HepG2 (cell line): ENCODE measurements around the gene MACROH2A1. TPM values are rescaled to one million over a fixed set of nuclear protein-coding genes. Genes with fewer than 3 reads are reported as not detected.

Experiments used
- ATAC-seq: fragments of 200-7000 bp; cut with Tn5 transposase; 3 replicates; pipeline ENCODE4 v1.9.1; 2020; ENCODE audit warnings: mild to moderate bottlenecking, moderate library complexity
- BruUV-seq: library from RNA; stranded (reverse); fragments of 400-500 nt; replicated peaks from 2 replicates; lab custom pipeline; 2021; lab: Mats Ljungman, UMichigan
- CTCF ChIA-PET: fragments of 300-600 bp; formaldehyde crosslinking; extraction: SDS; loops from one replicate; lab custom pipeline; 2021; ENCODE audit warnings: low total read pairs, inconsistent platforms, low intra/inter-chr PET ratio; lab: Yijun Ruan, JAX
- POLR2A ChIA-PET: fragments of 350-600 bp; sonication (Branson Sonifier 250); formaldehyde crosslinking; loops from one replicate; lab custom pipeline; 2020; ENCODE audit warnings: antibody characterized with exemption, inconsistent platforms; lab: Yijun Ruan, JAX
- DNase-seq: peaks from one replicate; pipeline ENCODE4 v3.0.0-alpha.2; 2015; ENCODE audit warnings: low spot score
- FAIRE-seq: peaks from 3 replicates; lab custom pipeline; 2011; peaks lifted over from hg19 to GRCh38; lab: Jason Lieb, UNC
- H2AFZ ChIP-seq: one replicate; pipeline ENCODE4 v1.6.1; 2011; ENCODE audit warnings: low read length, inconsistent platforms
- H3K27ac ChIP-seq: fragments of 300-600 bp; 3 replicates; pipeline ENCODE4 v1.8.0; 2011; ENCODE audit warnings: mixed run types, mild to moderate bottlenecking, mixed read lengths, low read length, inconsistent platforms; ENCODE audit not compliant: insufficient read depth; ENCODE audit errors: extremely low read length
- H3K27me3 ChIP-seq, 2 experiments: fragments of 200-600 bp in 1 of 2; 2 replicates in 1 of 2; 3 replicates in 1 of 2; pipeline versions ENCODE4 v1.6.0 to v1.8.0; 2011; ENCODE audit warnings: low read length in 2 of 2, mild to moderate bottlenecking in 2 of 2, moderate library complexity in 2 of 2, inconsistent platforms in 1 of 2; ENCODE audit not compliant: insufficient read depth in 2 of 2, control insufficient read depth in 1 of 2
- H3K36me3 ChIP-seq, 2 experiments: fragments of 200-600 bp in 1 of 2; replicated peaks in 1 of 2; 2 replicates in 1 of 2; 3 replicates in 1 of 2; pipeline versions ENCODE4 v1.5.1 to v1.8.0; 2011; ENCODE audit warnings: low read length in 2 of 2, inconsistent platforms in 1 of 2; ENCODE audit not compliant: insufficient read depth in 2 of 2, control insufficient read depth in 1 of 2
- H3K4me1 ChIP-seq: 2 replicates; pipeline ENCODE4 v1.5.1; 2012; ENCODE audit warnings: low read length, inconsistent platforms; ENCODE audit not compliant: insufficient read depth
- H3K4me2 ChIP-seq: 2 replicates; pipeline ENCODE4 v1.6.0; 2011; ENCODE audit warnings: low read depth, low read length, inconsistent platforms
- H3K4me3 ChIP-seq, 3 experiments: fragments of 200-600 bp in 1 of 3; sonication (generic), shearing (Covaris generic) in 1 of 3; replicated peaks in 1 of 3; 2 replicates each; pipeline ENCODE4 v1.5.1; 2011 to 2016; ENCODE audit warnings: low read length in 3 of 3, inconsistent platforms in 2 of 3, low read depth in 2 of 3, mild to moderate bottlenecking in 2 of 3, control low read depth in 1 of 3, mixed read lengths in 1 of 3; ENCODE audit not compliant: insufficient read depth in 1 of 3
- H3K79me2 ChIP-seq: one replicate; pipeline ENCODE4 v1.6.1; 2011; ENCODE audit warnings: low read length, inconsistent platforms; ENCODE audit not compliant: insufficient read depth
- H3K9ac ChIP-seq: 2 replicates; pipeline ENCODE4 v1.6.0; 2011; ENCODE audit warnings: mild to moderate bottlenecking, low read depth, low read length, inconsistent platforms; ENCODE audit not compliant: insufficient read depth
- H3K9me3 ChIP-seq: 2 replicates; pipeline ENCODE4 v1.5.1; 2012; ENCODE audit warnings: mild to moderate bottlenecking, low read length
- H4K20me1 ChIP-seq: 2 replicates; pipeline ENCODE4 v1.6.0; 2011; ENCODE audit warnings: inconsistent platforms, mild to moderate bottlenecking, low read length, moderate library complexity; ENCODE audit not compliant: insufficient read depth
- AHR ChIP-seq: IDR thresholded peaks from 2 replicates; pipeline ENCODE4 v1.6.1; 2018; ENCODE audit warnings: missing genetic modification reagents, missing compliant biosample characterization
- GABPA ChIP-seq, 2 experiments: IDR thresholded peaks; 2 replicates each; pipeline ENCODE4 v1.6.1; 2011 to 2016; ENCODE audit warnings: low read depth in 2 of 2, low read length in 1 of 2, missing biosample characterization in 1 of 2, missing genetic modification characterization in 1 of 2
- HNF4A ChIP-seq: sonication (generic); formaldehyde crosslinking; IDR thresholded peaks from 2 replicates; pipeline ENCODE4 v1.4.0; 2020; ENCODE audit warnings: missing genetic modification reagents
- KLF15 ChIP-seq: sonication (generic); formaldehyde crosslinking; IDR thresholded peaks from 2 replicates; pipeline ENCODE4 v1.8.1; 2023; ENCODE audit warnings: borderline replicate concordance, mild to moderate bottlenecking, inconsistent platforms, missing genetic modification reagents, mixed read lengths
- TMF1 ChIP-seq: sonication (generic); formaldehyde crosslinking; IDR thresholded peaks from 2 replicates; pipeline ENCODE4 v1.8.1; 2022; ENCODE audit warnings: low read depth, missing genetic modification reagents
- ZMYM4 ChIP-seq: sonication (generic); formaldehyde crosslinking; IDR thresholded peaks from 2 replicates; pipeline ENCODE4 v1.8.1; 2023; ENCODE audit warnings: mild to moderate bottlenecking, missing genetic modification reagents
- ZNF503 ChIP-seq: sonication (generic); formaldehyde crosslinking; IDR thresholded peaks from 2 replicates; pipeline ENCODE4 v1.4.0; 2020; ENCODE audit warnings: missing genetic modification reagents
- ZNF570 ChIP-seq: sonication (generic); formaldehyde crosslinking; IDR thresholded peaks from 2 replicates; pipeline ENCODE4 v1.4.0; 2020; ENCODE audit warnings: mild to moderate bottlenecking, missing genetic modification reagents, borderline replicate concordance
- ZNF678 ChIP-seq: sonication (generic); formaldehyde crosslinking; IDR thresholded peaks from 2 replicates; pipeline ENCODE4 v1.4.0; 2020; ENCODE audit warnings: mild to moderate bottlenecking, missing genetic modification reagents
- ZNF792 ChIP-seq: IDR thresholded peaks from 2 replicates; pipeline ENCODE4 v1.6.1; 2016
- ZNF891 ChIP-seq: sonication (generic); formaldehyde crosslinking; IDR thresholded peaks from 2 replicates; pipeline ENCODE4 v1.5.0; 2020; ENCODE audit warnings: mild to moderate bottlenecking, missing genetic modification reagents
- ZSCAN25 ChIP-seq: sonication (generic); formaldehyde crosslinking; IDR thresholded peaks from 2 replicates; pipeline ENCODE4 v1.8.0; 2022; ENCODE audit warnings: mild to moderate bottlenecking, missing genetic modification reagents
- WGBS: methylation state at CpG from one replicate; pipeline ENCODE4 v1.1.6; 2017; ENCODE audit warnings: low lambda C conversion rate; 5-methylcytosine and 5-hydroxymethylcytosine counted together
- in situ Hi-C: cut with HindIII; loops from 2 replicates; pipeline ENCODE4 v1.10.0; 2017; ENCODE audit warnings: low pct_unique_long_range_greater_than_20kb; ENCODE audit not compliant: extremely low pct_ligation_motif_present
- intact Hi-C: fragments of 100-400 bp; cut with micrococcal nuclease; formaldehyde crosslinking; loops from one replicate; pipeline ENCODE4 v1.10.0; 2022; ENCODE audit not compliant: unreplicated experiment
- polyA plus RNA-seq, 8 experiments: library from polyadenylated mRNA; depleted of rRNA in 3 of 8; stranded (reverse) in 7 of 8; unstranded in 1 of 8; fragments of >200 nt; fragmentation: Illumina TruSeq in 4 of 8; extraction: Trizol in 4 of 8; gene quantifications; 2 replicates each; pipeline versions ENCODE4 v1.2.1 to v1.2.3, GENCODE V29; 2011 to 2016; ENCODE audit warnings: low read depth in 4 of 8, missing spikeins in 1 of 8, mixed read lengths in 1 of 8; ENCODE audit not compliant: insufficient read depth in 1 of 8
- total RNA-seq, 5 experiments: library from RNA; depleted of rRNA; stranded (reverse); fragments of >200 nt; fragmentation: Illumina TruSeq; extraction: Trizol; gene quantifications; 2 replicates each; pipeline ENCODE4 v1.2.3, GENCODE V29; 2016; ENCODE audit warnings: low read depth in 1 of 5
- TF ChIP-seq, protein P1 (sequence below): IDR thresholded peaks from 2 replicates; pipeline ENCODE4 v1.6.1; 2016

The MACROH2A1 gene
- total and polyA plus RNA-seq, 2 of the 13 experiments (the other 11 are each of a cell fraction or from before 2014, with no cell fraction given), result 69.1 to 158 TPM

DNA sequence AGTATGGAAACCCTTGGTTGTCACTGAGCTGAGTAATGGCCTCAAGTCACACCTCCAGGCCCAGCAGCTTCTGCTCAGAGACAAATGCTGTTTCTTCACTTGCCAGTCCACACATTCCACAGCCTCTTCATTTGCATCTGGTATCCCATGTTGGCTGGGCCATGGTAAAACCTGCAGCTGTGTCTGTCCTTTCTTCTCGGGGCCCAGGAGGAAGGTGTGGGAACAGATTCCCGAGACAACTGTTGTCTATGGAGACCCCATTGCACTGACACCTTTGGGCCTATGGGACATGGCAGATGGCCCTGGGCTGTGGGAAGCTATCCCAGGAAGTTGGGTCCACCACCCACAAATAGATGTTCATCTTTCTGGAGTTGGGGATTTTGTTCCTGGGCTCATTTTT lies 85.1 kb downstream of the MACROH2A1 start:
- WGBS, result 100% methylated on average over 1 of the region's 2 CpGs
- in situ Hi-C loops (no loop called here), intact Hi-C loops (no loop called here)
- Histone ChIP-seq H3K9ac (no peak overlapping the region), H3K4me3 (no peak overlapping the region), H3K79me2 (no peaks in the 10 kb centered on the region), H3K4me1 (peaks cover 22% of the 10 kb centered on the region), H3K4me2 (no peak overlapping the region), H3K27me3 (no peaks in the 10 kb centered on the region; a peak in 1 of 5 replicates), H2AFZ (no peak overlapping the region), H4K20me1 (no peaks in the 10 kb centered on the region), H3K27ac (no peak overlapping the region), H3K9me3 (no peaks in the 10 kb centered on the region), H3K36me3 (no peaks in the 10 kb centered on the region)
- CTCF ChIA-PET, result no interaction called here
- POLR2A ChIA-PET, result no interaction called here
- ATAC-seq (no peak), FAIRE-seq (no peak), DNase-seq (no peak)
- BruUV-seq, result no TSS peak
- TF ChIP-seq ZNF792, result no peak

DNA sequence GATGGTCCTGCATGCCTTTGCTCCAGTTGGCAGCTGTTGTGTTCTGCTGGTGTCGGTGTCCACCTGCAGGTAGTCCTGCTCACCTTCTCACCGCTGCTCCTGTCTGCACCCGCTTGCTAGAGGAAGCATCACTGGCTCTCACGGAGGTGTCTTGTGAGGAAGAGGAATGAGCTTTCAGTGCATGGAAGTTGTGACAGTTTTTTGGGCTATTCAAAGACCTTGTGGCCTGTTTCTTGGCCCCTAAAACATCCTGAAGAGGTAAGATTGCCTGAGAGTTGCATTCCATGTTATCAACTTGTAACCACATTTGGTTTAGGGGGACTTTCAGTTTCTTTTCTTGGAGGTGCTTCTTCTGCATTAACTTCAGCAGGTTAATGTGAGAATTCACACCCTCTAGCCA lies 85.6 kb downstream of the MACROH2A1 start:
- Histone ChIP-seq H4K20me1 (no peaks in the 10 kb centered on the region), H3K36me3 (no peaks in the 10 kb centered on the region), H3K4me3 (no peak overlapping the region), H3K9ac (no peak overlapping the region), H3K27me3 (no peaks in the 10 kb centered on the region; a peak in 1 of 5 replicates)
- WGBS, result 100% methylated on average over 4 of the region's 4 CpGs
- BruUV-seq, result no TSS peak
- no peak for ATAC-seq
- TF ChIP-seq ZMYM4 (CRISPR knock-in tag), result no peak
- no peak for TF ChIP-seq TMF1 (CRISPR knock-in tag)
- no peak for TF ChIP-seq ZNF570 (CRISPR knock-in tag)
- TF ChIP-seq HNF4A (CRISPR knock-in tag), result no peak
- no peak for TF ChIP-seq GABPA (IDR thresholded peaks at IDR 0.05; ENCODE audit: low read depth, low read length)
- TF ChIP-seq GABPA (CRISPR knock-in tag; IDR thresholded peaks at IDR 0.05; ENCODE audit: low read depth), result no peak
- TF ChIP-seq ZNF891 (CRISPR knock-in tag), result no peak
- no peak for TF ChIP-seq ZNF678 (CRISPR knock-in tag)
- TF ChIP-seq ZSCAN25, result no peak
- TF ChIP-seq, protein P1, sequence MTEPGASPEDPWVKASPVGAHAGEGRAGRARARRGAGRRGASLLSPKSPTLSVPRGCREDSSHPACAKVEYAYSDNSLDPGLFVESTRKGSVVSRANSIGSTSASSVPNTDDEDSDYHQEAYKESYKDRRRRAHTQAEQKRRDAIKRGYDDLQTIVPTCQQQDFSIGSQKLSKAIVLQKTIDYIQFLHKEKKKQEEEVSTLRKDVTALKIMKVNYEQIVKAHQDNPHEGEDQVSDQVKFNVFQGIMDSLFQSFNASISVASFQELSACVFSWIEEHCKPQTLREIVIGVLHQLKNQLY (CRISPR knock-in tag), result no peak
- TF ChIP-seq ZNF503 (CRISPR knock-in tag), result no peak
- no peak for TF ChIP-seq AHR (CRISPR knock-in tag)
- TF ChIP-seq KLF15, result no peak
- TF ChIP-seq, all 625 proteins: peak for 0
- Histone ChIP-seq H3K4me1 (peaks cover 28% of the 10 kb centered on the region), H2AFZ (no peak overlapping the region), H3K9me3 (no peaks in the 10 kb centered on the region), H3K79me2 (no peaks in the 10 kb centered on the region), H3K27ac (no peak overlapping the region), H3K4me2 (no peak overlapping the region)
- POLR2A ChIA-PET, result no interaction called here
- FAIRE-seq (no peak), DNase-seq (no peak)
- CTCF ChIA-PET, result no interaction called here
- in situ Hi-C loops (no loop called here), intact Hi-C loops (no loop called here)
